ENCODE results near the gene RGSL1.

The RGSL1 gene

DNA sequence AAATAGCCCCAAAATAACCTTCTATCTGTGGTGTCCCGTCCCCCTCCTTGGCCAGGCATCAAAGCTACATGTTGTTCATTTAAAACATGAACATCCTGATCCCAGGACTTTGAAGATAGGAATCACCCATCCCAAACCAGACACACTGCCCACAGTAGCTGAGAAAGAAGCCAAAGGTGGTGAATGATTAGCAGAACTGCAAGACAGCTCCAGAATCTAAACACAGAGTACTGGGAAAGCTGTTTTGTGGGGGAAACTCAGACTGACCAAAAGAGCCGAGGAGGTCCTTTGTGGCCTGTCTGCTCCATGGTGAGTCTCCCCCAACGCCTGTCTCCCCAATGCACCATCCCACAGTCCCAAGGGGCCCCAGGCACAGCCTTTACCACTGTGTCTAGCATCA is 42.2 kb upstream of the RGSL1 start:
- Histone ChIP-seq H3K27me3 (peaks cover 0 to 16% of the 10 kb centered on the region in 2 donors), H3K27ac (no peak overlapping the region), H3K36me3 (no peaks in the 10 kb centered on the region), H3K4me1 (peaks cover 0 to 17% (median 12%) of the 10 kb centered on the region in 4 donors), H3K9me3 (peaks cover 0 to 7% (median 0%) of the 10 kb centered on the region in 3 donors), H3K4me3 (no peak overlapping the region)
- TF ChIP-seq CTCF (IDR thresholded peaks at IDR 0.05): no peak
- DNase-seq: no peak
- intact Hi-C loops (cut with DNase I; ENCODE audit: low total_unique reads): no loop called here

DNA sequence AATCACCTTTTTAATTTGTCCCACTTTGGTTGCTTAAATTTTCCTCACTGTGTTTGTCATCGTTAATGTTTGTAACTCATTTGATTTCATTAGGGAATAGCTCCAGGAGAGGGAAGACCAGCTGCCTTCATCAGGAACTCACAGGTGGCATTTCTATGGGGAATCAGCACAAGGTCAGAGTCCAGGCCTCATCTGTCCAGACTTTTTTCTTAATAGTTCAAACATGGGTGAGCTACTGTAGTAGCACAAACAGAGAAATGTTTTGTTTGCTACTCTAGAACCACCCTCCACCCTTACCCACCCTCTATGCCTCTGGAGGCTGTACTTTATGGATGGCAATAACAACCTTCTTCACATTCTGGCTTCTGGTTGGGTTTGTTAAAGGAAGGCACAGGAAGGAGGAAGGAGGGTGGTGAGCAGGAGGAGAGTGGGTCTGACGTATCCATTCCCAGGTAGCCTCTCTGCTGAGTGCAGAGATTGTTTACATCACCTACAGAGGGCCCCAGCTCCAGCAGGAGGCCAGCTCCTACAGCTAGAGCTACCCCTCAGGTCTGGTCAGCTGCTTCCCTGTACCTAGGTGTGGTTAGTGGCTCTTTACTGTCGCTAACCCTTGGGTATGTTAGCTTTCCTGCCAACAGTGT is 41.4 kb upstream of the RGSL1 start:
- DNase-seq: no peak
- intact Hi-C loops (cut with DNase I; ENCODE audit: low total_unique reads): no loop called here
- Histone ChIP-seq H3K27ac (no peak overlapping the region), H3K36me3 (no peaks in the 10 kb centered on the region), H3K9me3 (peaks cover 0 to 7% (median 0%) of the 10 kb centered on the region in 3 donors), H3K27me3 (peaks cover 0 to 16% of the 10 kb centered on the region in 2 donors), H3K4me3 (no peak overlapping the region), H3K4me1 (peaks cover 0 to 17% (median 12%) of the 10 kb centered on the region in 4 donors)
- no peak for TF ChIP-seq CTCF (IDR thresholded peaks at IDR 0.05)

GRCh38 chr1:182410138-182410537 is 39.8 kb upstream of the RGSL1 start:
- Histone ChIP-seq H3K9me3 (peaks cover 0 to 7% (median 0%) of the 10 kb centered on the region in 3 donors), H3K4me3 (no peak overlapping the region), H3K27me3 (peaks cover 0 to 16% of the 10 kb centered on the region in 2 donors), H3K4me1 (peaks cover 0 to 17% (median 12%) of the 10 kb centered on the region in 4 donors), H3K36me3 (no peaks in the 10 kb centered on the region), H3K27ac (peak overlapping the region; percentile 26 to 37)
- intact Hi-C loops (cut with DNase I; ENCODE audit: low total_unique reads): no loop called here
- no peak for DNase-seq
- no peak for TF ChIP-seq CTCF (IDR thresholded peaks at IDR 0.05)

DNA sequence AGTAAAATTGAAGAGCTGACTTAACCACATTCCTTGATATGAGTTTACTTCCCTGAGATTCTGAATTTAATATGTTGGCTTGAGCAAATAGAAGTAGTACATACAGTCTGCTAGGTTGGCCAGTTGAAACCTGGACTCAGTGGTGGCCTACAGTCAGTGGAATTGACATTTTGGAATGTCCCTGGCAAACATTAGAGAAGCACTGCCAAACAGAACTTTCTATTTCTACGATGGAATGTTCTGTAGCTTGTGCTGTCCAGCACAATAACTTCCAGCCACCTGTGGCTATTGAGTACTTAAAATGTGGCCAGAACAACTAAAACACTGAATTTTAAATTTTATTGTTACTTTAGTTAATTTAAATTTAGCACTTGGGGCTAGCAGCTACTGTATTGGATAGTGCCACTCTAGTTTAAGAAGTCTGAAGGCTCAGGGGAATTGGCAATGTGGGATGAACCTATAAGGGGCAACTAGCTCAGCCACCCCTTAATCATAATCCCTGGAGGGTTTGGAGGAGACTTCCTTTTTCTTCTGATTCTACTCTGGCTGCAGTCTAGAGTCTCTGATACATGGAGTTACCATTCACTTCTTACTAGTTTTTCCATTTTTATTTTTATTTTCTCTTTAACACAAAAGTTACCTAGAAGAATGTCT is 39.2 kb upstream of the RGSL1 start:
- H3K27me3 ChIP-seq: peaks cover 0 to 14% of the 10 kb centered on the region in 2 donors
- H3K36me3 ChIP-seq: no peaks in the 10 kb centered on the region
- no peak for TF ChIP-seq CTCF (IDR thresholded peaks at IDR 0.05)
- H3K4me3 ChIP-seq: no peak overlapping the region
- peaks cover 0 to 17% (median 12%) of the 10 kb centered on the region in 4 donors for H3K4me1 ChIP-seq
- intact Hi-C loops (cut with DNase I; ENCODE audit: low total_unique reads): no loop called here
- H3K9me3 ChIP-seq: peaks cover 0 to 3% (median 0%) of the 10 kb centered on the region in 3 donors
- no peak for DNase-seq
- peak overlapping the region; percentile 26 to 37 for H3K27ac ChIP-seq

DNA sequence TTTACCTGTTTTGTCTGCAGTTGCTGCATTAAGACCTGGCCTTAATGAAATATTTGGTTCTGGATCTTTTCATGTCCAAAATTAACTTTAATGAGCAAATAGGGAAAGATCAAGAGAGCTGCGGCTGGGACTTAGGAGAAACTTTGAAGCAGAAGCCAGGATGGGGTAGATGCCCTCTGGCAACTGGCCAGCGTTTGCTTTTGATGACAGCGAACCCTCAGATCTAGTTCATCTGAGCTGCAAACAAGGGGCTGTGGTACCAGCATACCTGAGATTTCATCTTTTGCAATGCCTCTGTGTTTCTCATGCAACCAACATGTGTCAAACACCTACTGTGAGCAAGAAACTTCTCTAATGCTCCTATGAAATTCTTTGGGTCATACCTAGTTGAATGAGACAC is 36.5 kb upstream of the RGSL1 start:
- peaks cover 0 to 6% of the 10 kb centered on the region in 2 donors for H3K27me3 ChIP-seq
- intact Hi-C loops (cut with DNase I; ENCODE audit: low total_unique reads): no loop called here
- H3K36me3 ChIP-seq: no peaks in the 10 kb centered on the region
- no peaks in the 10 kb centered on the region for H3K9me3 ChIP-seq
- H3K4me1 ChIP-seq: peaks cover 0 to 17% (median 12%) of the 10 kb centered on the region in 4 donors
- H3K4me3 ChIP-seq: no peak overlapping the region
- H3K27ac ChIP-seq: no peak overlapping the region
- no peak for DNase-seq
- TF ChIP-seq CTCF (IDR thresholded peaks at IDR 0.05): no peak
